OCI-LY1 (cell line): Measurements from ENCODE around the gene ALDH1L1.

Experiments
- H2AFZ ChIP-seq: fragments of 200-600 bp; sonication (generic), shearing (Covaris generic); 2 replicates; pipeline ENCODE4 v1.6.0; 2014; ENCODE audit warnings: antibody characterized with exemption, mild to moderate bottlenecking, low read length
- H3F3A ChIP-seq: fragments of 200-600 bp; sonication (generic), shearing (Covaris generic); 2 replicates; pipeline ENCODE4 v1.6.0; 2014; ENCODE audit warnings: mild to moderate bottlenecking, antibody characterized with exemption, low read length, moderate library complexity; ENCODE audit not compliant: insufficient read depth
- H3K27ac ChIP-seq: fragments of 200-600 bp; sonication (generic); 2 replicates; pipeline ENCODE4 v1.5.1; 2014; ENCODE audit warnings: low read length, mixed run types, mild to moderate bottlenecking, low read depth; ENCODE audit not compliant: poor library complexity, severe bottlenecking
- H3K27me3 ChIP-seq: fragments of 200-600 bp; sonication (generic); 2 replicates; pipeline ENCODE4 v1.6.0; 2014; ENCODE audit warnings: antibody characterized with exemption, mild to moderate bottlenecking, low read length, moderate library complexity; ENCODE audit not compliant: insufficient read depth
- H3K36me3 ChIP-seq: fragments of 200-600 bp; sonication (generic); 2 replicates; pipeline ENCODE4 v1.6.1; 2014; ENCODE audit warnings: mild to moderate bottlenecking, antibody characterized with exemption, low read length, moderate library complexity, mixed read lengths; ENCODE audit not compliant: insufficient read depth
- H3K4me1 ChIP-seq: fragments of 200-600 bp; sonication (generic); 2 replicates; pipeline ENCODE4 v1.5.1; 2014; ENCODE audit warnings: mild to moderate bottlenecking, low read length, moderate library complexity; ENCODE audit not compliant: insufficient read depth, severe bottlenecking
- H3K4me2 ChIP-seq: fragments of 200-600 bp; sonication (generic), shearing (Covaris generic); 2 replicates; pipeline ENCODE4 v1.6.1; 2014; ENCODE audit warnings: low read length
- H3K4me3 ChIP-seq: fragments of 200-600 bp; sonication (generic); 2 replicates; pipeline ENCODE4 v1.5.1; 2014; ENCODE audit warnings: low read length, low read depth, mild to moderate bottlenecking, mixed read lengths; ENCODE audit not compliant: poor library complexity, severe bottlenecking
- H3K79me2 ChIP-seq: fragments of 200-600 bp; shearing (Covaris generic); 2 replicates; pipeline ENCODE4 v1.6.1; 2016; ENCODE audit warnings: mixed run types, low read length, mixed read lengths; ENCODE audit not compliant: insufficient read depth
- H3K9ac ChIP-seq: fragments of 200-600 bp; sonication (generic), shearing (Covaris generic); 2 replicates; pipeline ENCODE4 v1.6.1; 2014; ENCODE audit warnings: mild to moderate bottlenecking, low read length, mixed read lengths
- H3K9me2 ChIP-seq: fragments of 200-600 bp; sonication (generic), shearing (Covaris generic); 2 replicates; pipeline ENCODE4 v1.6.1; 2014; ENCODE audit warnings: low read depth, mild to moderate bottlenecking, low read length, mixed read lengths
- H3K9me3 ChIP-seq: fragments of 200-600 bp; shearing (Covaris generic); 2 replicates; pipeline ENCODE4 v1.6.1; 2014; ENCODE audit warnings: low read length, mixed read lengths
- H4K20me1 ChIP-seq: fragments of 200-600 bp; sonication (generic), shearing (Covaris generic); 2 replicates; pipeline ENCODE4 v1.6.0; 2016; ENCODE audit warnings: mild to moderate bottlenecking, low read length; ENCODE audit not compliant: insufficient read depth
- EZH2 ChIP-seq: fragments of 200-600 bp; sonication (generic), shearing (Covaris generic); IDR thresholded peaks from 2 replicates; pipeline ENCODE4 v1.8.0; 2017; ENCODE audit warnings: borderline replicate concordance, mixed run types, mild to moderate bottlenecking, antibody characterized with exemption, low read length, moderate library complexity, mixed read lengths
- TF ChIP-seq, protein P1 (sequence below): fragments of 200-600 bp; sonication (generic), shearing (Covaris generic); IDR thresholded peaks from 2 replicates; pipeline ENCODE4 v1.5.1; 2017; ENCODE audit warnings: mild to moderate bottlenecking, antibody characterized with exemption, low read length, moderate library complexity, mixed read lengths

Gene ALDH1L1

DNA sequence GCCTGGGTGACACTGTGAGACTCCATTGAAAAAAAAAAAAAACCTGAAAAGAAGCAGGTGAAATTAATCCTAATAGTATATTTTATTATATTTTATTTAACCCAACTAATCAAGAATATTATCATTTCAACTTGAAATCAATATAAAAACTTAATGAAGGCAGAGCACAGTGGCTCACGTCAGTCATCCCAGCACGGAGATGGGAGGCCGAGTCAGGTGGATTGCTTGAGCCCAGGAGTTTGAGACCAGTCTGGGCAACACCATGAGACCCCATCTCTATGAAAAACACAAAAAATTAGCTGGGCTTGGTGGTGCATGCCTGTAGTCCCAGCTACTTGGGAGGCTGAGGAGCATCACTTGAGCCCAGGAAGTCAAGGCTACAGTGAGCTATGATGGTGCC lies 63.2 kb downstream of the ALDH1L1 start:
- Histone ChIP-seq H3K9me3 (no peaks in the 10 kb centered on the region), H2AFZ (no peak overlapping the region), H3K27ac (no peak overlapping the region), H3K36me3 (no peaks in the 10 kb centered on the region), H3K4me2 (no peak overlapping the region), H3K4me1 (no peaks in the 10 kb centered on the region), H3K79me2 (no peaks in the 10 kb centered on the region), H3K27me3 (no peaks in the 10 kb centered on the region), H4K20me1 (no peaks in the 10 kb centered on the region), H3K4me3 (no peak overlapping the region), H3F3A (no peaks in the 10 kb centered on the region), H3K9me2 (no peaks in the 10 kb centered on the region), H3K9ac (no peak overlapping the region)
- TF ChIP-seq, protein P1, sequence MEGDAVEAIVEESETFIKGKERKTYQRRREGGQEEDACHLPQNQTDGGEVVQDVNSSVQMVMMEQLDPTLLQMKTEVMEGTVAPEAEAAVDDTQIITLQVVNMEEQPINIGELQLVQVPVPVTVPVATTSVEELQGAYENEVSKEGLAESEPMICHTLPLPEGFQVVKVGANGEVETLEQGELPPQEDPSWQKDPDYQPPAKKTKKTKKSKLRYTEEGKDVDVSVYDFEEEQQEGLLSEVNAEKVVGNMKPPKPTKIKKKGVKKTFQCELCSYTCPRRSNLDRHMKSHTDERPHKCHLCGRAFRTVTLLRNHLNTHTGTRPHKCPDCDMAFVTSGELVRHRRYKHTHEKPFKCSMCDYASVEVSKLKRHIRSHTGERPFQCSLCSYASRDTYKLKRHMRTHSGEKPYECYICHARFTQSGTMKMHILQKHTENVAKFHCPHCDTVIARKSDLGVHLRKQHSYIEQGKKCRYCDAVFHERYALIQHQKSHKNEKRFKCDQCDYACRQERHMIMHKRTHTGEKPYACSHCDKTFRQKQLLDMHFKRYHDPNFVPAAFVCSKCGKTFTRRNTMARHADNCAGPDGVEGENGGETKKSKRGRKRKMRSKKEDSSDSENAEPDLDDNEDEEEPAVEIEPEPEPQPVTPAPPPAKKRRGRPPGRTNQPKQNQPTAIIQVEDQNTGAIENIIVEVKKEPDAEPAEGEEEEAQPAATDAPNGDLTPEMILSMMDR: no peak
- no peak for TF ChIP-seq EZH2

DNA sequence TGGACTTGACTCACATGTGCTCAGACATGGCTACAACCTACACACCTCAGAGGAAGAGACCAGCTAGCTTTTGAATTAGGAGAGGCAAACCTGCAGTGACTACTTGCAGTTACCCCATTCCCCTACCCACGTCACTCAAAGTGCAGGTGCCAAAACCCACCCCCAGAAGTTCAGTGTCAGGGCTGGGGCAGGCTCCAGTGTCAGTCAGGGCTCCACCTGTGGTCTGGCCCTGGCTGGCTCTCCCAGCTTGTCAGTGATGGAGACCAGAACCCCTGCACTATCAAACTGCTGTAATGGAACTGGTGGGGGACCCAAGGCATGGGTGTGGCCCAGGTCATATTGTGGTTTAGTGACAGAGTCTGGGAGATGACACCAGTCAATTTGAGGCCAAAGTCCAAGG lies 63.9 kb downstream of the ALDH1L1 start:
- no peak overlapping the region for H3K4me2 ChIP-seq
- no peaks in the 10 kb centered on the region for H3K79me2 ChIP-seq
- H3K9ac ChIP-seq: no peak overlapping the region
- H3K9me3 ChIP-seq: no peaks in the 10 kb centered on the region
- no peak for TF ChIP-seq EZH2
- TF ChIP-seq, protein P1: no peak
- no peaks in the 10 kb centered on the region for H3K9me2 ChIP-seq
- no peaks in the 10 kb centered on the region for H3K36me3 ChIP-seq
- no peaks in the 10 kb centered on the region for H3F3A ChIP-seq
- no peaks in the 10 kb centered on the region for H3K27me3 ChIP-seq
- no peak overlapping the region for H3K4me3 ChIP-seq
- H4K20me1 ChIP-seq: no peaks in the 10 kb centered on the region
- H3K27ac ChIP-seq: no peak overlapping the region
- no peak overlapping the region for H2AFZ ChIP-seq
- no peaks in the 10 kb centered on the region for H3K4me1 ChIP-seq

GRCh38 chr3:126114443-126115386 lies 65.7 kb downstream of the ALDH1L1 start:
- no peak overlapping the region for H3K4me2 ChIP-seq
- H3K4me3 ChIP-seq: no peak overlapping the region
- H3K36me3 ChIP-seq: no peaks in the 10 kb centered on the region
- no peaks in the 10 kb centered on the region for H3F3A ChIP-seq
- peaks cover 4% of the 10 kb centered on the region; the same call in 1 of the 2 replicates for H3K27me3 ChIP-seq
- no peaks in the 10 kb centered on the region for H4K20me1 ChIP-seq
- H2AFZ ChIP-seq: no peak overlapping the region
- H3K9me3 ChIP-seq: no peaks in the 10 kb centered on the region
- no peak for TF ChIP-seq EZH2
- TF ChIP-seq, protein P1: no peak
- H3K79me2 ChIP-seq: no peaks in the 10 kb centered on the region
- no peak overlapping the region for H3K9ac ChIP-seq
- no peaks in the 10 kb centered on the region for H3K4me1 ChIP-seq
- no peak overlapping the region for H3K27ac ChIP-seq
- no peaks in the 10 kb centered on the region for H3K9me2 ChIP-seq
